ENCODE measurements around the gene BOK. TPM values are rescaled to one million over a fixed set of nuclear protein-coding genes. Genes with fewer than 3 reads are reported as not detected.

BOK gene
- total RNA-seq, 1 donor from 2014 or later: 86.8 TPM

- Histone ChIP-seq H3K4me3 (ENCODE audit: low read depth, low read length) (no peak overlapping the region), H3K36me3 (ENCODE audit: control insufficient read depth, insufficient read depth, low read length) (no peaks in the 10 kb centered on the region), H3K27me3 (ENCODE audit: control insufficient read depth, insufficient read depth, low read length) (no peaks in the 10 kb centered on the region)
- no peak for DNase-seq (ENCODE audit: low read depth)
- no peak for TF ChIP-seq CTCF (IDR thresholded peaks at IDR 0.05; ENCODE audit: insufficient read depth, low read length, poor library complexity, severe bottlenecking)
Observed at GRCh38 chr2:241611062-241611461, 52.5 kb downstream of the BOK start.

GRCh38 chr2:241612156-241613016, 53.8 kb downstream of the BOK start:
- Histone ChIP-seq H3K36me3 (ENCODE audit: control insufficient read depth, insufficient read depth, low read length) (no peaks in the 10 kb centered on the region), H3K4me3 (ENCODE audit: low read depth, low read length) (no peak overlapping the region), H3K27me3 (ENCODE audit: control insufficient read depth, insufficient read depth, low read length) (no peaks in the 10 kb centered on the region)
- DNase-seq (ENCODE audit: low read depth): no peak
- no peak for TF ChIP-seq CTCF (IDR thresholded peaks at IDR 0.05; ENCODE audit: insufficient read depth, low read length, poor library complexity, severe bottlenecking)

DNA sequence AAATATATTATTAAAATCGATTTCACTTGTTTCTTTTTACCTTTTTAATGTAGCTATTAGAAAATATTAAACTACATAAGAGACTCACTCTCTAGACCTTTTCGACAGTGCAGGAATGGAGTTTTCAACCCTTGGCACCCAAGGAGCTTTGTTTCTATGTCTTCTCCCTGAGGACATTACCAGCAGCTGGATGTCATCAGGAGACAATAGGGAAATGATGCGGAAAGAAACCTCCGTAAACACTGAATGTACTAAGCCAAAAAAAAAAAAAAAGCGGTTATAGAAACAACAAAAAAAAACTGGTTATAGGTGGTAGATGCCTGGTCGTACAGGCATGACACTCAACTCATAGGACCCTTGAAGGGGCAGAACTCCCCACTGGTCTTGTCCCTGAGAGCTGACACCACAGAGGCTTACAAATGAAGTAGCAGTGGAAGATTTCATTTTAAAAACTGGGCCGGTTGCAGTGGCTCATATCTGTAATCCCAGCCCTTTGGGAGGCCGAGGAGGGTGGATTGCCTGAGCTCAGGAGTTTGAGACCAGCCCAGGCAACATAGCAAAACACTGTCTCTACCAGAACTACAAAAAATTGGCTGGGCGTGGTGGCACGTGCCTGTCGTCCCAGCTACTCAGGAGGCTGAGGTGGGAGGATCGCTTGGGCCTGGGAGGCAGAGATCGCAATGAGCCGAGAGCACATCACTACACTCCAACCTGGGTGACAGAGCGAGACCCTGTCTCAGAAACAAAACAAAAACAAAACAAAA, 54.7 kb downstream of the BOK start:
- TF ChIP-seq CTCF (IDR thresholded peaks at IDR 0.05; ENCODE audit: insufficient read depth, low read length, poor library complexity, severe bottlenecking): no peak
- H3K4me3 ChIP-seq (ENCODE audit: low read depth, low read length): no peak overlapping the region

GRCh38 chr2:241615041-241615440, 56.5 kb downstream of the BOK start:
- no peaks in the 10 kb centered on the region for H3K27me3 ChIP-seq (ENCODE audit: control insufficient read depth, insufficient read depth, low read length)
- DNase-seq (ENCODE audit: low read depth): no peak
- no peak for TF ChIP-seq CTCF (IDR thresholded peaks at IDR 0.05; ENCODE audit: insufficient read depth, low read length, poor library complexity, severe bottlenecking)
- no peak overlapping the region for H3K4me3 ChIP-seq (ENCODE audit: low read depth, low read length)
- peaks cover 3% of the 10 kb centered on the region for H3K36me3 ChIP-seq (ENCODE audit: control insufficient read depth, insufficient read depth, low read length)

More for the DNA sequence above, 54.7 kb downstream of the BOK start:
- no peaks in the 10 kb centered on the region for H3K36me3 ChIP-seq (ENCODE audit: control insufficient read depth, insufficient read depth, low read length)
- no peaks in the 10 kb centered on the region for H3K27me3 ChIP-seq (ENCODE audit: control insufficient read depth, insufficient read depth, low read length)
- no peak for DNase-seq (ENCODE audit: low read depth)

DNA sequence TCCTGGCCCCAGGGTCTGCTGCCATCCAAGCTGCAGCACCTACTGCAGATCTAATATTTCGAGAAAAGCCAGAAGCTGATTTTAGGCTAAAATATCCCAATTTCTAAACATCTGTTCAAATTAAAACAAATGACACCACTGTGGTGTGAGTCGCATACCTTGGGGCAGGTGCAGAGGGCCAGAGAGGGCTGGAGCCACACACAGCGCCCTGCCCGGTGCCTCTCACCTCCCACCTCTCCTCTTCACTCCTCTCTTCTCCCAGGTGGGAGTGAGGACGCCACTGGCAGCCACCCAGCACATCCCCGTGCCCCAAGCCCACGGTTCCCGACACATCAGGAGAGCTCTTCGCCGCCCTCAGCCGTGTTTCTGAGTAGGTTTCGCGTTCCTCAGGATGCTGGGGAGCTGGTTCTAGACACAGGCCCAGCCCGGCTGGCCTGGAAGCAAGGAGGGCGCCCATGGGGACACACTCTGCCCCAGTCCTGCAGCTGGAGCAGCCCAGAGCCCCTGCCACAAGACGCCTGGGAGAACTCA, 57.0 kb downstream of the BOK start:
- TF ChIP-seq CTCF (IDR thresholded peaks at IDR 0.05; ENCODE audit: insufficient read depth, low read length, poor library complexity, severe bottlenecking): no peak

More for the DNA sequence above, 57.0 kb downstream of the BOK start:
- peaks cover 3% of the 10 kb centered on the region for H3K36me3 ChIP-seq (ENCODE audit: control insufficient read depth, insufficient read depth, low read length)
- H3K4me3 ChIP-seq (ENCODE audit: low read depth, low read length): no peak overlapping the region
- no peaks in the 10 kb centered on the region for H3K27me3 ChIP-seq (ENCODE audit: control insufficient read depth, insufficient read depth, low read length)
- DNase-seq (ENCODE audit: low read depth): no peak

All from kidney epithelial cell (primary cell).